Measurements from ENCODE around the gene OGG1.

Gene OGG1

GRCh38 chr3:9786209-9786739 is 36.5 kb downstream of the OGG1 start:
- DNase-seq (ENCODE audit: low spot score) = no peak

- DNase-seq (ENCODE audit: low spot score) = no peak
Observed at GRCh38 chr3:9786825-9787669, 37.3 kb downstream of the OGG1 start.

- no peak for DNase-seq (ENCODE audit: low spot score)
Observed at GRCh38 chr3:9787714-9788113, 38.0 kb downstream of the OGG1 start.

GRCh38 chr3:9791127-9791526 is 41.4 kb downstream of the OGG1 start:
- no peak for DNase-seq (ENCODE audit: low spot score)

- no peak for DNase-seq (ENCODE audit: low spot score)
Observed at GRCh38 chr3:9791790-9792404, 42.1 kb downstream of the OGG1 start.

GRCh38 chr3:9792405-9793160 is 42.8 kb downstream of the OGG1 start, which contains the start of the genes ARPC4 and TADA3:
Gene ARPC4, plus strand, starts transcription at chr3:9793082. Its CDS starts 40 bp downstream, at chr3:9793122.
Gene TADA3, minus strand, starts transcription at chr3:9792473. Its CDS starts 1,007 bp downstream, at chr3:9791466.
- DNase-seq (ENCODE audit: low spot score) = peak; percentile 95

GRCh38 chr3:9793161-9793781 is 43.5 kb downstream of the OGG1 start:
- peak; percentile 37 for DNase-seq (ENCODE audit: low spot score)

GRCh38 chr3:9794400-9794799 is 44.6 kb downstream of the OGG1 start:
- DNase-seq (ENCODE audit: low spot score) = no peak

- no peak for DNase-seq (ENCODE audit: low spot score)
Observed at GRCh38 chr3:9795207-9795606, 45.5 kb downstream of the OGG1 start.

GRCh38 chr3:9797196-9797945 is 47.6 kb downstream of the OGG1 start:
- DNase-seq (ENCODE audit: low spot score) = no peak

- DNase-seq (ENCODE audit: low spot score) = no peak
Observed at GRCh38 chr3:9800529-9800928, 50.8 kb downstream of the OGG1 start.

GRCh38 chr3:9803494-9803893 is 53.7 kb downstream of the OGG1 start:
- no peak for DNase-seq (ENCODE audit: low spot score)

- no peak for DNase-seq (ENCODE audit: low spot score)
Observed at GRCh38 chr3:9804996-9805395, 55.2 kb downstream of the OGG1 start.

- DNase-seq (ENCODE audit: low spot score) = no peak
Observed at GRCh38 chr3:9806137-9806536, 56.4 kb downstream of the OGG1 start.

Measured in hematopoietic multipotent progenitor cell treated with erythropoietin and hydrocortisone succinate and interleukin-3 and kit ligand, for 15 days (in vitro differentiated cells).